Measurements from ENCODE around the gene CACNA1C. TPM values are rescaled to one million over a fixed set of nuclear protein-coding genes. Genes with fewer than 3 reads are reported as not detected.
A peak's percentile ranks its signal among the peaks of the same experiment; 100 is the strongest.

The CACNA1C gene
- total and polyA plus RNA-seq, 10 of the 15 experiments (the other 5 are each of a cell fraction or from before 2014, with no cell fraction given) = under 0.01 to 0.15 (median 0.09) TPM; not detected in 5

DNA sequence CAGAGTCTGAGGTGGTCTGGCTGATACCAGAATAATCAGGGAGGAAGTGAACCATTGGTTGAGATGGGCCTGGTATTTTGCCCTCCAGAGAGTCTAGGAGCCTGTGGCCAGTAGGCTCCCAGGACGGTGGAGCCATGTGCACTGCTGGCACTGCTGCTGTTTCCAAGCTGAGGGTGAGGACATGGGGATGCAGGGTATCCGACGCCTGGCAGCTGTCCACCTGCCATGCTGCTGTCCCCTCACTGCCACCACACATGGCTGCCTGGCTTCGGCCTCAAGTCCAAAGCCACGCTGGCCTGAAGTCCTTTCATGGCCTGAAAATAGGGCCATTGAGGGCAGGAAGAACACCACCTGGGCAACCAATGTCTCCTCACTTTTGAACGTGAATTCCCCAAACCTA, 8.6 kb downstream of the CACNA1C start (continued):
- no peak for TF ChIP-seq NR2C1 (IDR thresholded peaks at IDR 0.05)
- no peak for TF ChIP-seq IRF3 (IDR thresholded peaks at IDR 0.05)
- no peak for TF ChIP-seq IRF4 (IDR thresholded peaks at IDR 0.05; ENCODE audit: low read depth, low read length)
- TF ChIP-seq GABPA (IDR thresholded peaks at IDR 0.05; ENCODE audit: low read depth) = no peak
- no peak for TF ChIP-seq SMARCA5 (IDR thresholded peaks at IDR 0.05)
- no peak for TF ChIP-seq MAX (IDR thresholded peaks at IDR 0.05; ENCODE audit: low read depth, low read length)
- TF ChIP-seq CREM (IDR thresholded peaks at IDR 0.05; ENCODE audit: low read depth) = no peak
- TF ChIP-seq RUNX3 (IDR thresholded peaks at IDR 0.05; ENCODE audit: low read length) = no peak
- no peak for TF ChIP-seq KDM1A (IDR thresholded peaks at IDR 0.05; ENCODE audit: borderline replicate concordance)

DNA sequence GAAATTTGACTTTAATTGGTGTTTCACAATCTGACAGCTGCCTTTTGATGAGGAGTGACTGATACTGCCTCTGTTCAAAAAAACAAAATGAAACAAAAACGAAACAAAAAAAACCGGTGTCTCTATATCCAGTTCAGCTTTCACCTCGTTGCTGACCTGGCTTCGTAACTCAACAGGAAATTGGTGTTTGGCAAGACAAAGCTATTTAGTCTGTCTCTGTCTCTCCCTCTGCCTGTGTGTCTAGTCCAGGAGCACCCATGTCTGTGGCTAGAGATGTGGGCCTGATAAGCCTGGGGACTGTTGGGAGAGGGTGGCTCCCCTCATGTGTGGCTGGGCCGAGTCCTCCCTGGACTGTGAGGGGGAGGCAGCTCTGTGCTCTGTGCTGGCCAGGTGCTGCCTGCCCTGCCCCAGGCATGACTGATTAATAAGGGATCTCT, 11.3 kb downstream of the CACNA1C start:
- Histone ChIP-seq H4K20me1 (ENCODE audit: control insufficient read depth, insufficient read depth) (no peaks in the 10 kb centered on the region), H3K4me2 (ENCODE audit: control insufficient read depth, insufficient read depth) (peak overlapping the region; percentile 80), H2AFZ (ENCODE audit: control insufficient read depth, low read depth, low read length) (peak overlapping the region; percentile 64), H3K27ac (ENCODE audit: control insufficient read depth, insufficient read depth) (no peak overlapping the region), H3K9me3 (replicated peaks; ENCODE audit: control insufficient read depth, insufficient read depth, low read length) (no peaks in the 10 kb centered on the region; the same call in 2 of the 3 replicates), H3K9ac (ENCODE audit: control insufficient read depth, insufficient read depth, low read length) (no peak overlapping the region), H3K36me3 (ENCODE audit: control insufficient read depth in 2 of 2, insufficient read depth in 2 of 2, low read length in 1 of 2) (no peaks in the 10 kb centered on the region), H3K4me1 (ENCODE audit: control insufficient read depth, insufficient read depth, low read length) (peaks cover 6% of the 10 kb centered on the region), H3K4me3 (no peak overlapping the region), H3K27me3 (replicated peaks in 1 of 2; ENCODE audit: control insufficient read depth in 2 of 2, insufficient read depth in 2 of 2, low read length in 1 of 2) (no peaks in the 10 kb centered on the region; a peak in 3 of 4 replicates), H3K79me2 (ENCODE audit: control insufficient read depth, insufficient read depth, low read length) (no peaks in the 10 kb centered on the region)
- ChIA-PET POLR2A (interaction anchor here (0.5 kb wide), 1 partner anchor 68 kb away, joined by 7 read pairs; no protein-coding TSS in a partner anchor), RAD21 (ENCODE audit: unreplicated experiment) (no interaction called here), CTCF (no interaction called here), SMC1A (ENCODE audit: uncharacterized antibody, unreplicated experiment) (interaction anchor here (1.2 kb wide), 1 partner anchor 92 kb away, joined by 3 read pairs; no protein-coding TSS in a partner anchor)
- intact Hi-C loops (cut with micrococcal nuclease; ENCODE audit: unreplicated experiment) (no loop called here), in situ Hi-C loops (cut with MboI) (no loop called here)
- no TSS peak for BruUV-seq (replicated peaks)
- peak; percentile 84 for FAIRE-seq
- peak; percentile 47 for ATAC-seq
- WGBS (ENCODE audit: insufficient coverage, insufficient replicate concordance, low lambda C conversion rate, missing lambda C conversion rate) = 3% methylated on average over 5 of the region's 5 CpGs
- DNase-seq (ENCODE audit: low read depth, low spot score) = peak; percentile 28
- TF ChIP-seq, protein P1, sequence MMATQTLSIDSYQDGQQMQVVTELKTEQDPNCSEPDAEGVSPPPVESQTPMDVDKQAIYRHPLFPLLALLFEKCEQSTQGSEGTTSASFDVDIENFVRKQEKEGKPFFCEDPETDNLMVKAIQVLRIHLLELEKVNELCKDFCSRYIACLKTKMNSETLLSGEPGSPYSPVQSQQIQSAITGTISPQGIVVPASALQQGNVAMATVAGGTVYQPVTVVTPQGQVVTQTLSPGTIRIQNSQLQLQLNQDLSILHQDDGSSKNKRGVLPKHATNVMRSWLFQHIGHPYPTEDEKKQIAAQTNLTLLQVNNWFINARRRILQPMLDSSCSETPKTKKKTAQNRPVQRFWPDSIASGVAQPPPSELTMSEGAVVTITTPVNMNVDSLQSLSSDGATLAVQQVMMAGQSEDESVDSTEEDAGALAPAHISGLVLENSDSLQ (IDR thresholded peaks at IDR 0.05) = peak; percentile 66
- TF ChIP-seq, protein P2, sequence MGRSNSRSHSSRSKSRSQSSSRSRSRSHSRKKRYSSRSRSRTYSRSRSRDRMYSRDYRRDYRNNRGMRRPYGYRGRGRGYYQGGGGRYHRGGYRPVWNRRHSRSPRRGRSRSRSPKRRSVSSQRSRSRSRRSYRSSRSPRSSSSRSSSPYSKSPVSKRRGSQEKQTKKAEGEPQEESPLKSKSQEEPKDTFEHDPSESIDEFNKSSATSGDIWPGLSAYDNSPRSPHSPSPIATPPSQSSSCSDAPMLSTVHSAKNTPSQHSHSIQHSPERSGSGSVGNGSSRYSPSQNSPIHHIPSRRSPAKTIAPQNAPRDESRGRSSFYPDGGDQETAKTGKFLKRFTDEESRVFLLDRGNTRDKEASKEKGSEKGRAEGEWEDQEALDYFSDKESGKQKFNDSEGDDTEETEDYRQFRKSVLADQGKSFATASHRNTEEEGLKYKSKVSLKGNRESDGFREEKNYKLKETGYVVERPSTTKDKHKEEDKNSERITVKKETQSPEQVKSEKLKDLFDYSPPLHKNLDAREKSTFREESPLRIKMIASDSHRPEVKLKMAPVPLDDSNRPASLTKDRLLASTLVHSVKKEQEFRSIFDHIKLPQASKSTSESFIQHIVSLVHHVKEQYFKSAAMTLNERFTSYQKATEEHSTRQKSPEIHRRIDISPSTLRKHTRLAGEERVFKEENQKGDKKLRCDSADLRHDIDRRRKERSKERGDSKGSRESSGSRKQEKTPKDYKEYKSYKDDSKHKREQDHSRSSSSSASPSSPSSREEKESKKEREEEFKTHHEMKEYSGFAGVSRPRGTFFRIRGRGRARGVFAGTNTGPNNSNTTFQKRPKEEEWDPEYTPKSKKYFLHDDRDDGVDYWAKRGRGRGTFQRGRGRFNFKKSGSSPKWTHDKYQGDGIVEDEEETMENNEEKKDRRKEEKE (IDR thresholded peaks at IDR 0.05) = no peak
- TF ChIP-seq, protein P3, sequence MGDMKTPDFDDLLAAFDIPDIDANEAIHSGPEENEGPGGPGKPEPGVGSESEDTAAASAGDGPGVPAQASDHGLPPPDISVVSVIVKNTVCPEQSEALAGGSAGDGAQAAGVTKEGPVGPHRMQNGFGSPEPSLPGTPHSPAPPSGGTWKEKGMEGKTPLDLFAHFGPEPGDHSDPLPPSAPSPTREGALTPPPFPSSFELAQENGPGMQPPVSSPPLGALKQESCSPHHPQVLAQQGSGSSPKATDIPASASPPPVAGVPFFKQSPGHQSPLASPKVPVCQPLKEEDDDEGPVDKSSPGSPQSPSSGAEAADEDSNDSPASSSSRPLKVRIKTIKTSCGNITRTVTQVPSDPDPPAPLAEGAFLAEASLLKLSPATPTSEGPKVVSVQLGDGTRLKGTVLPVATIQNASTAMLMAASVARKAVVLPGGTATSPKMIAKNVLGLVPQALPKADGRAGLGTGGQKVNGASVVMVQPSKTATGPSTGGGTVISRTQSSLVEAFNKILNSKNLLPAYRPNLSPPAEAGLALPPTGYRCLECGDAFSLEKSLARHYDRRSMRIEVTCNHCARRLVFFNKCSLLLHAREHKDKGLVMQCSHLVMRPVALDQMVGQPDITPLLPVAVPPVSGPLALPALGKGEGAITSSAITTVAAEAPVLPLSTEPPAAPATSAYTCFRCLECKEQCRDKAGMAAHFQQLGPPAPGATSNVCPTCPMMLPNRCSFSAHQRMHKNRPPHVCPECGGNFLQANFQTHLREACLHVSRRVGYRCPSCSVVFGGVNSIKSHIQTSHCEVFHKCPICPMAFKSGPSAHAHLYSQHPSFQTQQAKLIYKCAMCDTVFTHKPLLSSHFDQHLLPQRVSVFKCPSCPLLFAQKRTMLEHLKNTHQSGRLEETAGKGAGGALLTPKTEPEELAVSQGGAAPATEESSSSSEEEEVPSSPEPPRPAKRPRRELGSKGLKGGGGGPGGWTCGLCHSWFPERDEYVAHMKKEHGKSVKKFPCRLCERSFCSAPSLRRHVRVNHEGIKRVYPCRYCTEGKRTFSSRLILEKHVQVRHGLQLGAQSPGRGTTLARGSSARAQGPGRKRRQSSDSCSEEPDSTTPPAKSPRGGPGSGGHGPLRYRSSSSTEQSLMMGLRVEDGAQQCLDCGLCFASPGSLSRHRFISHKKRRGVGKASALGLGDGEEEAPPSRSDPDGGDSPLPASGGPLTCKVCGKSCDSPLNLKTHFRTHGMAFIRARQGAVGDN (IDR thresholded peaks at IDR 0.05) = no peak
- no peak for TF ChIP-seq GATAD2B (conservative IDR thresholded peaks at IDR 0.05; ENCODE audit: low read depth)
- no peak for TF ChIP-seq KDM1A (IDR thresholded peaks at IDR 0.05; ENCODE audit: borderline replicate concordance)
- TF ChIP-seq ETV6 (conservative IDR thresholded peaks at IDR 0.05 in 1 of 2, IDR thresholded peaks at IDR 0.05 in 1 of 2; ENCODE audit: borderline replicate concordance in 1 of 2, low read depth in 1 of 2) = no peak

Measured in GM12878 (cell line).